Activated T-cell treated with anti-CD3 and anti-CD28 coated beads, Interleukin-2, amount 50 U/mL, for 4 hours (primary cell): ENCODE measurements around the gene COMT. TPM values are rescaled to one million over a fixed set of nuclear protein-coding genes. Genes with fewer than 3 reads are reported as not detected.

ENCODE experiments used
- ATAC-seq, 2 donors: fragments of 200-7000 bp; cut with Tn5 transposase; one replicate each; pipeline ENCODE4 v1.10.0; 2021
- DNase-seq: peaks from one replicate; pipeline ENCODE4 v3.0.0-alpha.2; 2020
- H3K27me3 Mint-ChIP-seq: one replicate; pipeline ENCODE4 v1.8.0; 2021; ENCODE audit warnings: low read depth, mixed read lengths
- H3K36me3 Mint-ChIP-seq: one replicate; pipeline ENCODE4 v1.8.0; 2022; ENCODE audit warnings: mixed read lengths; ENCODE audit not compliant: insufficient read depth
- H3K4me1 Mint-ChIP-seq: one replicate; pipeline ENCODE4 v1.8.0; 2021; ENCODE audit warnings: low read depth, mixed read lengths
- H3K4me3 Mint-ChIP-seq: one replicate; pipeline ENCODE4 v1.8.0; 2021; ENCODE audit warnings: mild to moderate bottlenecking, moderate library complexity, mixed read lengths
- H3K9me3 Mint-ChIP-seq: one replicate; pipeline ENCODE4 v1.8.0; 2021; ENCODE audit warnings: mixed read lengths
- total RNA-seq, 3 donors: library from RNA; stranded (reverse); gene quantifications; one replicate each; pipeline ENCODE4 v1.2.1, GENCODE V29; 2021

COMT gene
- 100 to 1,000 TPM in 1 of 3 donors, 10 to 100 TPM in 2; 95.0 to 118 (median 95.5) TPM for total RNA-seq

DNA sequence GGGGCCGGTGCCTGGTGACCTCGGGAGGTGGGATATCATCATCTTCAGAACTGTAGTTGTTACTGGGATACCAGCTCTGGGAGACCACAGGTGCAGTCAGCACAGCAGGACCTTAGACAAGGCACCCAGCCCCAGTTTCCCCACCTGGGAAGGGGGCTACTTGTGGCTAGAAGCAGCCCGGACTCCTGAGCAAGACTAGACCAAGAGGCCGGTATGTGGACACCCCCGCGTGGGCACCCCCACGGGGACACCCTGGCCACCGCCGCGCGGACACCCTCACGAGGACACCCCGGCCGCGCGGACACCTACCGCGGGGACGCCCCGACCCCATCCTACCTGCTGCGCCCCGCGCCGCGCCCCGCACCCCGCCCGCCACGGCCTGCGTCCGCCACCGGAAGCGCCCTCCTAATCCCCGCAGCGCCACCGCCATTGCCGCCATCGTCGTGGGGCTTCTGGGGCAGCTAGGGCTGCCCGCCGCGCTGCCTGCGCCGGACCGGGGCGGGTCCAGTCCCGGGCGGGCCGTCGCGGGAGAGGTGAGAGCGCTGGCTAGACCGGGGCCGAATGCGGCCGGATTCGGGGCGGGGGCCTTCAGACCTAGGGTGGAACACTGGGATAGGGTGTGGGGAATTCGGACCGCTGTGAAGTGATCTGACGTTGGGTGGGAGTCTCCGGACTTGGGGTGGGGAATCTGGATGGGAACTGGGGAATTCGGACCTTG lies at the start of gene COMT, which contains the start of gene TXNRD2:
Gene COMT, plus strand, starts transcription at position 408 of the 718 bp plus-strand sequence. CDS start 20,755 bp downstream, outside the sequence.
Gene TXNRD2, minus strand, starts transcription at position 454 of the 718 bp plus-strand sequence. Its CDS starts 15 bp downstream, at position 439.
- Mint-ChIP-seq H3K4me1 (peaks cover 30% of the 10 kb centered on the region), H3K36me3 (peaks cover 16% of the 10 kb centered on the region)
- ATAC-seq, result peak; percentile 93 to 95

DNA sequence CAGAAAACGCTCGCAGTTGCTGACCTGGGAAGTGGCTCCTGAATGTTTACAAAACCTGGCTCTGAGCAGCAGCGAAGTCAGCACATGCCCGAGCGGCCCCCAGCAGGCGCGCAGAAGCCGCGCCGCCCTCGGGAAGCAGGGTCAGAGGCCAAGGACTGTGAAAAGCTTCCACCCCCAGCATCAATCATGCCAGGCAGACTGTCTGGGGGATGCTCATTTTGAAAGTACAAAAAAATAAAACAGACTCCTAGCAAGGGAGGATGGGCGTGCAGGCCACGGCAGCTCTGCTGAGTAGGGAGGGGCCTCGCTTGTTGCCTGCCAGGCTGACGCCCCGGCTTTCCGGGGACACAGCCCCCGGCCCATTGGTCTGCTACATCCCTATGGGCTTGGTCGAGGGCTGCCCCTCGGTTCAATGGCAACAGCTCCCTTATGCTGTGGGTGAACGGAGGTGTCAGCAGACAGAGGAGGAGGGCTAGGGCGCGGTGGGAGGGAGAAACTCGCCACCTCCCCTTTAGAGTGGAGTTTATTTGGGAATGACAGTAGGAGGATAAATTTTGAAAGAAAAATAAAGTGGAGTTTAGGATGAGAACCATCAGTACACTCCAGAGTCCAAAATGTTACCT lies 49.2 kb upstream of the COMT start:
- peak overlapping the region; percentile 77 for H3K4me3 Mint-ChIP-seq
- peaks cover 8% of the 10 kb centered on the region for H3K36me3 Mint-ChIP-seq
- ATAC-seq (peak; percentile 70 to 73), DNase-seq (peak; percentile 43)
- H3K4me1 Mint-ChIP-seq, result peaks cover 79% of the 10 kb centered on the region
- H3K27me3 Mint-ChIP-seq, result no peaks in the 10 kb centered on the region
- no peaks in the 10 kb centered on the region for H3K9me3 Mint-ChIP-seq

More for the DNA sequence above, at the start of gene COMT, which contains the start of gene TXNRD2:
- H3K27me3 Mint-ChIP-seq, result no peaks in the 10 kb centered on the region
- peaks cover 5% of the 10 kb centered on the region for H3K9me3 Mint-ChIP-seq
- peak; percentile 55 for DNase-seq
- peak within 1 kb of the TSS; percentile 93 for H3K4me3 Mint-ChIP-seq

DNA sequence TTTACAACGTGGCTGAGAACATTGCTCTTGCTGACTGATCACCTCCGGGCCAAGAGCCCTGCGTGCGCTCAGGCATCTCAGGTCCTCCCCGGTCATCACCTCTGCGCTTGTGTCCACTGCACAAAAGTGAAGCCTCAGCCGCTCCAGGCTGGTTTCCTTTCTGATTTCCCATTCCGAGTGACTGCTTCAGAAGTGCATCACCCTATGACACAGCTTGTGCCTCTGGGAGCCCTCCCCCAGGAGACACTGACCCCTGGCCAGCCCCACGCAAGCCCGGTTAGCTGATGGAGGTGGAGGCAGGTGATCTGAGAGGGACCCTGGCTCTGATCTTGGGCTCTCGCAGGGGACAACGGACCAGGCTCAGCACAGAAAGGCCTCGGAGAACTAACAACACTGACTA lies 48.6 kb upstream of the COMT start:
- peaks cover 75% of the 10 kb centered on the region for H3K4me1 Mint-ChIP-seq
- no peak overlapping the region for H3K4me3 Mint-ChIP-seq
- no peaks in the 10 kb centered on the region for H3K9me3 Mint-ChIP-seq
- DNase-seq, result no peak
- H3K36me3 Mint-ChIP-seq, result peaks cover 8% of the 10 kb centered on the region
- no peaks in the 10 kb centered on the region for H3K27me3 Mint-ChIP-seq
- no peak for ATAC-seq

DNA sequence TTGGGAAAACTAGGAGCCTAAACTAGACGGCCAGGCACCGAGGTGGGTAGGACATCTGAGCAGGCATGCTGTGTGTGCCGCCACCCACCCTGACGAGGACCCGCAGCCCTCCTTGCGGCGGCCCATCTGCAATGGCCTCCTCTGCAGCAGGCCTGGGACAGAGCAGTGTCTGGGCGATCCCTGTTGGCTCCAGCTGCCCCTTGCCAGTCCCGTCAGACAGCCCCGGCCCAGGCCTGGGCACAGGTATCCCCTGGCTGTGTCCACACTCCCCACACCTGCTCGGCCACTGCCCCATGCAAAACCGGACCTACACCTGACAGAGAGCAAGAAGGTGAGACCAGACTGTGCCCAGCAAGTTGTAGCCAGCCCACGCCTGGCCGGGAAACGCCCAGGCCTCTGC lies 48.2 kb upstream of the COMT start:
- DNase-seq, result no peak
- Mint-ChIP-seq H3K36me3 (peaks cover 8% of the 10 kb centered on the region), H3K4me3 (no peak overlapping the region), H3K4me1 (peaks cover 70% of the 10 kb centered on the region), H3K27me3 (no peaks in the 10 kb centered on the region), H3K9me3 (no peaks in the 10 kb centered on the region)
- no peak for ATAC-seq

DNA sequence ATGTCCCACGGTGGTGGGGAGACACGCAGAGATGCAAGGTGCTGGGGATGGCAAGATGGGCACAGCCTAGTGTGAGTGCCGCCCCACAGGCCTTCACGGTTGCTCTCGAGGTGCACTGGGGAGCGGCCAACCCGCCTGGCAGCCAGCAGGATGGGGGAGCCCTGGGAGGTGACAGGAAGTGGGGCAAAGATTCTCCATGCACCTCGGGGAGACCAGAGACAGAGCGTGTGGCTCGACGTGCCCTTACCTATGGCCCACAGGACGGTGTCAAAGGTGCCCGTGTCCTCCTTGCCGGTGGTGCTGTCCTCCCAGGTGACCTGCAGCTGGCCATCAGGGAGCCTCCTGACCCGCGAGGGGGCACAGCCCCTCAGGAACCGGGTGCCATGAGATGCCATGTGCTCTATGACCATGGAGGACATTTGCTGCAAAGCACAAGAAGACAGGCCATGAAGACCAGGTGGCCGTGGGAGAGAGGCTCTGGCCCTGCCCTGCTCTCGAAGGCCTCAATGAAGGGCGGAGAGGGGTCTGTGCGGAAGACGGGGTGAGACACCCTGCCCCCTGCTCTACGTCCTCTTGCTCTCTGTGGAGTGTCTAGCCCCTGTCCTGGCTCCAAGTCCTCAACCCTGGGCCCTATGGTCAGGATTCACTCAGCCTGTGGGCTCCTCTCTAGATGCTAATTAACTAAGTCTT lies 46.3 kb upstream of the COMT start:
- DNase-seq (no peak), ATAC-seq (no peak)
- H3K4me1 Mint-ChIP-seq, result peaks cover 63% of the 10 kb centered on the region
- no peaks in the 10 kb centered on the region for H3K27me3 Mint-ChIP-seq
- no peaks in the 10 kb centered on the region for H3K9me3 Mint-ChIP-seq
- no peak overlapping the region for H3K4me3 Mint-ChIP-seq
- peaks cover 8% of the 10 kb centered on the region for H3K36me3 Mint-ChIP-seq

DNA sequence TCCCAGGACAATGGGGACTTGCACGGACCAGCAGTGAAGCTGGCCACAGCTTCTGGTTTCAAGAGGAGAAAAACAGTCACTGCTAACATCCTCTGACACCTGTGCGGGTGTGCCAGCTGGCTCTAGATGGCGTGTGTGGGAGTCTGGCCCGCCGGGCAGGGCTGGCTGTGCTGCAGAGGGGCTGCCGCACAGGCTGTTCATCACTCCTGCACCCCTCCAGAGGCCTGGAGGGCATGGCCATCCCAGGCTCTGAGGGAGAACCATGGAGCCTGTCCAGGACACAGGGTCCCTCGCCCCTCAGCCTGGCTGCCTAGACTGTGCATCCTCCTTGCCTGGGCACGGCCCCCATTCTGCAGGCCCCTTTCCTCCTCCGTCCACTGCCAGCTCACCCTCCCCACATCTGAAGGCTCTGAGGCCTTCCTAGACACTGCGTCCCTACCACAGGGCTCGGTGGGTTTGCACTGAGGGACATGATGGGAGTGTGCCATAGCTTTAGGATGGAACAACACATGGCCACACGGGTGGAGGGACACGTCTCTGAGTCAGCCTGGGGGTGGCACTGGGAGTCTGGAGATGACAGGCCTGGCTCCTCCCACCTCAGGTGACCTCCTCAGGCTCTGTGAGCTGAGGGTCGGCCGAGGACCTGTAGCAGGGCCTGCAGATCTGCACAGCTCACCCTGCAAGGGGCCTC lies 44.8 kb upstream of the COMT start:
- Mint-ChIP-seq H3K4me3 (no peak overlapping the region), H3K27me3 (no peaks in the 10 kb centered on the region), H3K9me3 (no peaks in the 10 kb centered on the region), H3K4me1 (peaks cover 49% of the 10 kb centered on the region), H3K36me3 (peaks cover 12% of the 10 kb centered on the region)
- DNase-seq, result no peak
- ATAC-seq, result no peak

DNA sequence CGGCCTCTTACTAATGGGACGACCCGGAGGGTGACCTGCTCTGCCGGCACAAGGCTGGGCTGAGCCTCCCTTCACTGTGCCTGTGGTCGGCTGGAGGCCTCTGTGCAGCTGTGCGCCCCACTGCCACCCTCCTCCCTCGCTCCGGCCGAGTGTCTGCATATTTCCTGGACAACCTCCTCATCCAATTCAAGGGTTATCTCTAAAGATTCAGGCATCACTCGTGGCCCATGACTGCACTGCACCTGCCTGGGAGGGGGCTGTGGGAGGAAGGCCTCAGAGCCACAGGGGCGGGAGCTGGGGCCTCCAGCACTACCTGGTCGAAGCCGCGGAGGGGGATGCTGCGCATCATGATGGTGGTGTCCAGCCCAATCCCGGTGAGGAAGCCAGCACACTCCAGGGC lies 43.8 kb upstream of the COMT start:
- Mint-ChIP-seq H3K27me3 (no peaks in the 10 kb centered on the region), H3K4me3 (no peak overlapping the region), H3K4me1 (peaks cover 40% of the 10 kb centered on the region), H3K9me3 (no peaks in the 10 kb centered on the region), H3K36me3 (peaks cover 12% of the 10 kb centered on the region)
- ATAC-seq (no peak), DNase-seq (no peak)

DNA sequence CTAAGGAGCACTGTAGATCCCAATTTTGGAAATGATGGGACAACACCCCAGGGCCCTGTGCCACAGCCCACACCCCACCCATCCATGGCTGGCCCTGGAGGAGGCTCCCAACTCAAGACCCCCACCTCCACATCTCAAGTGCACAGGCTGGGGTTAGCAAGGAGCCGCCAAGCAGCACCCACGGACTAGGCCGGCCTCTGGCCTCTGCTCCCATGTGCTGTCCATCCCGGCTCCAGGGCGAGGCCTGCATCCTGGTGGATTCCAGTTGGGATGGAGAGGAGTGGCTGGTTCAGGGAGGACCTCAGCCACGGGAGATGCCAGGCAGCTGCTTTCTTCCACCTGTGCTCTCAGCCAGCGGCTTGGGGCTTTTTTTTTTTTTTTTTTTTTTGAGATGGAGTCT lies 43.4 kb upstream of the COMT start:
- DNase-seq (no peak), ATAC-seq (no peak)
- peaks cover 12% of the 10 kb centered on the region for H3K36me3 Mint-ChIP-seq
- no peak overlapping the region for H3K4me3 Mint-ChIP-seq
- no peaks in the 10 kb centered on the region for H3K9me3 Mint-ChIP-seq
- no peaks in the 10 kb centered on the region for H3K27me3 Mint-ChIP-seq
- H3K4me1 Mint-ChIP-seq, result peaks cover 35% of the 10 kb centered on the region

DNA sequence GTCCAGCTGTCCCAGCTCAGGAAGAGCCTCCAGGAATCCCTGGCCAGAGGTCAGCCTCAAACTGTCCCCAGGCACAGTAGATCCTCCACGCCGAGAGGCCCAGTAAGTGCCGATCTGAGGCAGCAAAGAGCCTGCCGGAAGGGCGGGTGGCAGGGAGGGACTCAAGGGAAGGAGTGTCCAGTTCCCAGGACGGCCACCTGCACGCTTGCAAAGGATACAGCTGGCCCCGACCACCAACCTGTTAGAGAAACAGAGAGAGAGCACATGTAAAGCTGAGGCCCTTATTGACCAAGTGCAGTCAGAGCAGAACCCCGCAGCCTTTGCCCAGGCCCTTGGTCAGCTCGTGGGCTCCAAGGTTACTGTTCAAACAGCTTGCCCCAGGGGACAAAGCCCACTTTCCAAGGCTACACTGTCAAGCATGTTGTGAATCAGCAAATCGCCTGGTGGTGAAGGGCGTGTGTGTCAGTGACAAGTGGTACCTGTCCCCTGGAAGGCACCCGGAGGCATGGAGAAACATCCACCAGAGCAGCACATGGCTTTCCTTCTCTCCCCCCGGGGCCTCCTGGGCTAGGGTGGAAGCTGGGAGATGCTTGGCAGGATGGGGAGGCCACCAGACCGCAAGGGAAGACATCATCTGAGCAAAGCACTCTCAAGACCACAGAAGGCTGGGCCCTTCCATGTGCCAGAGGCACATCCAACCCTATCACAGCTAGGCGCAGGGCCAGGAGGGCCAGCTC lies 42.6 kb upstream of the COMT start:
- H3K4me1 Mint-ChIP-seq, result peaks cover 27% of the 10 kb centered on the region
- H3K4me3 Mint-ChIP-seq, result no peak overlapping the region
- ATAC-seq (no peak), DNase-seq (no peak)
- peaks cover 8% of the 10 kb centered on the region for H3K36me3 Mint-ChIP-seq
- no peaks in the 10 kb centered on the region for H3K9me3 Mint-ChIP-seq
- H3K27me3 Mint-ChIP-seq, result no peaks in the 10 kb centered on the region

DNA sequence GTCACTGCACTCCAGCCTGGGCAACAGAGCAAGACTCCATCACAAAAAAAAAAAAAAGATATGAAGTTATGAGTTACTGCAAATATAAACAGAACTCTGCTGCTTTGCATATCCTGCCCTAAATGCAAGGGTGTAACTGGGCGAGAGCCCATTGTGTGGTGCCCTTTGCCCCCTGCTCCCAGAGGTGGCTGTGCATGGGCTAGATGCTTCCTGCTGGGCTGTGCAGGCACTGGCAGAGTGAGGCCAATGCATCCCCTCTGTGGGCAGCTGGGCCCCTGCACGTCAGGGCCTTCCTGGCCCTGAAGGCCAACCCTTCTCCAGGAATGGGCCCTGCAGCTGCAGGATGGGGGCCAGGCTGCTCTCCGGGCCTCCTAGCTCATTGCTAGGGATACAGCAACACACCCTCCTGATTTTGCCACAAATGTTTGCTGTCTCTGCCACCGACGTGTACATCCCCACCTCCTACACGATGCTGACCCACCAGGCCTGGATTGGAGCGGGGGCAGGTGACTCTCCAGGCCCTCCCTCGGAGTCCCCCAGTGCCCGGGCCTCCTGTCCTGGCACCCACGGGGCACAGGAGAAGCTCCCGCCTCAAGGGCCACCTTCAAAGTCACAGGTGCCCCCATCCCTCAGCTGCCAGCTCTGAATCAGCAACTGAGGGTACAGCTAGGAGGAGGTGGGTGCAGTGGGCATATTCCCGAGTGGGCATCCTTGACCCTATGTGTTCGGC lies 40.7 kb upstream of the COMT start:
- ATAC-seq (no peak), DNase-seq (no peak)
- H3K27me3 Mint-ChIP-seq, result no peaks in the 10 kb centered on the region
- H3K36me3 Mint-ChIP-seq, result peaks cover 6% of the 10 kb centered on the region
- H3K4me3 Mint-ChIP-seq, result no peak overlapping the region
- no peaks in the 10 kb centered on the region for H3K9me3 Mint-ChIP-seq
- H3K4me1 Mint-ChIP-seq, result peaks cover 15% of the 10 kb centered on the region

DNA sequence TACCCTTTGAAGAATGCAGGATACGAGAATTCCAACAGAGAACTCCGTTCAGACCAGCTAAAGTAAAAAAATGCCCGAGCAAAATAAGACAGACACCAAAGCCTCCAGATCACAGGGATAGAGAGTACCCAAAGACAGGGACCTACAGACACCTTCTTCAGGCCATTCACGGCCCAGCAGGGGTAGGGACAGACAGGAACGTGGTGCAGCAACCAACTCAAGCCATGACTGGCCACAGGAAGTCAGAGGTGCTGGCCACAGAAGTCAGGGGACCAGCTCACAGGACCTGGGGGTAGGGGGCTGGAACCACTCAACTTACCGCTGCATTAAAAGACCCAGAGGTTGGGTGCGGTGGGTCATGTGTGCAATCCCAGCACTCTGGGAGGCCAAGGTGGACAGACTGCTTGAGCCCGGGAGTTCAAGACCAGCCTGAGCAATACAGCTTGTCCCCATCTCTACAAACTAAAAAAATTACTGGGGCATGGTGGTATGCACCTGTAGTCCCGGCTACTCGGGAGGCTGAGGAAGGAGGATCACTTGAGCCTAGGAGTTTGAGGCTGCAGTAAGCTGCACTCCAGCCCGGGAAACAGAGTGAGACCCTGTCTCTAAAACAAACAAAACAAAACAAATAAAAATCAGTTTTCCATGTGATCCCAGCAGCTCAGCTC lies 39.9 kb upstream of the COMT start:
- Mint-ChIP-seq H3K36me3 (peaks cover 11% of the 10 kb centered on the region), H3K9me3 (no peaks in the 10 kb centered on the region), H3K4me1 (peaks cover 8% of the 10 kb centered on the region), H3K4me3 (no peak overlapping the region), H3K27me3 (no peaks in the 10 kb centered on the region)
- DNase-seq, result no peak
- ATAC-seq, result no peak

DNA sequence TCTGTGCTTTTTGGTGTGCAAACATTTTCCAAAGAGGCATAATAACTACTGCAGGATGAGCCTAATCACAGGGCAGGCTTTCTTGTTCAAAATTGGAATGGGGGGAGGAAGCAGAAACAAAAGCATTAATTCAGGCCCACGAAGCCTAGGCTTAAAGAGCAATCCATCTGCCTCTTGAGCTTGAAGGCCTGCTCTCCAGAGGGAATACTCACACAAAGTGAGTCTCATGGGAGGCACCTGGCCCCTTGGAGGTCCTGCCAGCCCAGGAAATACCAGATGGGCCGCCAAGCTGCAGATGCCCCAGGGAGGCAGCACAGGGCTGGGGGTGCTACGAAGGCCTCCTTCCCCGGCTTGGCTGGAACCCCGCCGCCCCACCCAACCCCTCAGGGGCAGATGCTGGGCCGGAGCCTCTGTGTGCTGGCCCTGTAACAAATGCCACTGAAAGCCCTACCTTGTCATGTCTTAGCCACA lies 39.3 kb upstream of the COMT start:
- H3K4me3 Mint-ChIP-seq, result no peak overlapping the region

DNA sequence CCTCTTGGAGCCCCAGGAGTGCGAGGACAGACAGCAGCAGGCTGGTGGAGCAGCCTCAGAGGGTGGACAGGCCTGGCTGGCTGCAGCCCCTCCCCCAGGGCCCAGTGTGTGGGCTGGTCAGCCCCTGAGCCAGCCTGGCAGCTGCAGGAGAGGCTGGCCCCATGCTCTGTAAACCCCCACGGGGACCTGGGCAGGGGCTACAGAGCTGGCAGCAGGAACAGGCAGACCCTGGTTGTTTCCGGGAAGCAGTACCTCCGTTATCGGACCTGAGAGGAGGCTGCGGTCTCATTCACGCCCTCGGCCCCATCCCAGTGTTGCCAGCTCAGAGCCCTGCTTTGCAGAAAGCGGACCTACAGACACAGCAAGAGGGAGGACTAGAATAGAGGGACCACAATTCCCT lies 38.5 kb upstream of the COMT start:
- ATAC-seq (no peak), DNase-seq (no peak)
- Mint-ChIP-seq H3K27me3 (no peaks in the 10 kb centered on the region), H3K4me1 (no peaks in the 10 kb centered on the region), H3K4me3 (no peak overlapping the region), H3K36me3 (peaks cover 11% of the 10 kb centered on the region), H3K9me3 (no peaks in the 10 kb centered on the region)

More for the DNA sequence above, 39.3 kb upstream of the COMT start:
- DNase-seq, result no peak
- peaks cover 11% of the 10 kb centered on the region for H3K36me3 Mint-ChIP-seq
- H3K4me1 Mint-ChIP-seq, result peaks cover 2% of the 10 kb centered on the region
- no peaks in the 10 kb centered on the region for H3K9me3 Mint-ChIP-seq
- ATAC-seq, result no peak
- H3K27me3 Mint-ChIP-seq, result no peaks in the 10 kb centered on the region
